ENCODE data around the gene HLCS. TPM values are rescaled to one million over a fixed set of nuclear protein-coding genes. Genes with fewer than 3 reads are reported as not detected.

HLCS gene
- total RNA-seq, 1 experiment from 2014 or later: 33.8 TPM

DNA sequence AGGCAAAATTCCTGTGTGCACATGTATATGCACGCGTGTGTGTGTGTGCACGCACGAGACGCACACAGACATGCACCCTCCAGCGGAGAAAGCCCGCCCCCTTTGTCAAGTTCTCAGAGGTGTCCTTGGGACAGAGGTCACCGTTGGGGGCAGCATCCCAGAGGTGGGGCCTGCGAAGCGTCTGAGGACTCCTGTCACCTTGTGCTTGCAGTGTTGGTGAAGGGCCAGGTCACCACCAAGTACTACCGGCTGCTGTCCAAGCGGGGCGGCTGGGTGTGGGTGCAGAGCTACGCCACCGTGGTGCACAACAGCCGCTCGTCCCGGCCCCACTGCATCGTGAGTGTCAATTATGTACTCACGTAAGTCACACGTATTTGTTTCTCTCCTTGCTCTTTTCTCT, 225.0 kb downstream of the HLCS start:
- DNase-seq (ENCODE audit: low read depth, low spot score): no peak
- in situ Hi-C loops (cut with HindIII; ENCODE audit: low pct_unique_long_range_greater_than_20kb, low sequenced_read_pairs): no loop called here

DNA sequence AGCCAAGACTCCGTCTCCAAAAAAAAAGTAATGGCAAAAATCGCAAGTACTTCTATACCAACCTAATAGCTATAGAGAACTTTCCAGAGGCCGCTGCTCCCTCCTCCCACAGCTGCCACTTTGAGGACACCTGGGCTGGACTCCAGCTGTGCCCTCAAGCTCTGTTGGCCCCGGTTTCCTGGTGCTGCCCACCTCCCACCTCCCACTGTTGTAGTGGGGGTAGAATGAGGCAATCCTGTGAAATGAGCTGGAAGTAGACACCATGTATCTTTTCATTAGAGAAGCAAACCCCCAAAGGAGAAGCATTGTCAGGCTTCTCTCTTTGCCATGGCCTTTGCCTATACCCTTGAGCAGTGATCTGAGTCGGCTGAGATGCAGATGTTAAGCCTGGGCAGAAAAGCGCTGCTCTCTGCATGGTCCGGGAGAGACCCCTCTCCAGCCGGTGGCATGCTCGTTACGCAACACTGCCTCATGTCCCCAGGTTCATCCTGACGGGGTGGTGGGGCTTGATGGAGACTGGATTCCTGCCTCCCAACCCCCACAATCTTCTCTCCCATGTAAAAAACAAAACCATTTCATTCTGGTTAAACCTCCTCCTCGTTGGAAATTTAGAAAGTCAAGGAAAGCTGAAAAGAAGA, 227.9 kb downstream of the HLCS start:
- in situ Hi-C loops (cut with HindIII; ENCODE audit: low pct_unique_long_range_greater_than_20kb, low sequenced_read_pairs): no loop called here
- DNase-seq (ENCODE audit: low read depth, low spot score): no peak

DNA sequence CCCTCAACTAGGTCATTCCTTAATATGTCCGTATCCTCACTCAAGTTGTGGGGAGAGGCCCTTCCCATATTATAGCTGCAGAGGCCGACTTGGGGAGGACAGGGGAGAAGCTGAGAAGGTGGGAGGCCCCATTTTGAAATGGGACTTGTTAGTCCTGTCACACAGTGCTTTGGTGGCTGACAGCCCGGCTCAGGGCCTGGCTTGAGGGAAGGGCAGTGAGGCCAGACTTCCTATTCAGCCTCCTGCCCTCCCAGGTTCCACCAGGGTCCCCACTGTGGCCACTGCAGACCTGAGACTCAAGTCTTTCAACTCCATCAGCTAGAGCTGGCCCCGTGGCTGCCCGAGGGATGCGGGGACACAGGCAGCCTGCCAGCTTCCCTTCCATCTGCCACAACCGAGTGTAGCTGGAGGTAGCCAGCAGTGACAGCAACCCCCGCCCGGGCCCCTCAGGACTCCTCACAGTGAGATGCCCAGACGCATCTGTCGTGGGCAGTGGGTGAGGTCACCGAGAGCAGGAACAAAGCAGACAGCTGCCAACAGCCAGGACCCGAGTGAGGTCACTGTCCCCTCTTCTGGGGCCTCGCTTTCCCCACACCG, 230.6 kb downstream of the HLCS start:
- DNase-seq (ENCODE audit: low read depth, low spot score): no peak
- in situ Hi-C loops (cut with HindIII; ENCODE audit: low pct_unique_long_range_greater_than_20kb, low sequenced_read_pairs): no loop called here

DNA sequence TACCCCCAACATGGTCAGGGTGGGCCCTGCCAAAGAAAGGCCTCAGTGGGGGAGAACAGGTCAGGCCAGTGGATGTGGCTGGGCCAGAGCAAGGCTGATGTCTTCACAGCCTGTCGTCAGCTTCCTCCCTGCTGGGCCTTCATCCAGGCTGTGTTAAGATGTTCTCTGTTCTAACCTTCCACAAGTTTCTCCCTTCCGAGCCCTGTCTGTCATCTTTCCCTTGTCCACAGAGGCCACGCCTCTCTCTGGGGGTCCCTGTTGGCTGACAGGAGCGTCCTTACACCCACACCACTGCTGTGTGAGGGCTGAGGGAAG, 231.3 kb downstream of the HLCS start:
- DNase-seq (ENCODE audit: low read depth, low spot score): no peak

DNA sequence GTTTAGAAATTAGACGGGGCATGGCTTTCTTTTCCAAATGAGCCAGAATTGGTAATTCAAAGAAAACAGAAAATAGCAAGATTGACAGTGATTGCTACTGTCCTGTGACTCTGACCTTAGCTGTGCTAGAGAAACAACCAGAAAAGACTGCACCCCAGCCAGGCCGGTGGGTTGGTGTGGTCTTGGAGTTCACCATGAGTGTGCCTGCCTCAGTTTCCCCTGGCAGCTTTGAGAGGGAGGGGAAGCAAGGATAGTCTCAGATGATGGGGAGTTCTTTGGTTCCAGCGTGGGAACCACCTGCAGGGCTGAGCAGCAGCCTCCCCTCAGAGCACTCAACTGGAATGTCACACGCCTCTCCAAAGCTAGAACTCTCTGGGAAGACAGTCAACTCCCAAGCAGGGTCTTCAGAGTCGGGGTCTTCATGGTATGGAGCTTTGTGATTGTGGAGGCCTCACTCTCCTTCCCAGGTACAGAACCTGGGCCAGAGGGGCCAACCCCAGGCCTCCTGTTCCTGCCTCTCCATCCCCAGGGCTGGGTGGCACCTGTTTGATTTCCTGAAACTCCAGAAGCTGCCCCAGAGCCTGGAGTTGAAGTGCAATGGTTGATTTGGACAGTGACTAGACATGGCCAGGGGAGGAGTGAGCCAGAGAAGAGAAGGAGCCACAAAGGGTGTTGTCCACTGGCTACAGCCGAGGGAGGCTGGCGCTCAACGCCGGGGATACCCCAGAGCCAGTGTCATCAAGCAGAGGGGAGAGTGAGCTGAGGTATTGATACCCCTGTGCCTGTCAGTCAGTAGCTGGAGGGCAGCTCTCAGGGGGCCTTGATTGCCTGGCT, 231.9 kb downstream of the HLCS start:
- DNase-seq (ENCODE audit: low read depth, low spot score): no peak
- in situ Hi-C loops (cut with HindIII; ENCODE audit: low pct_unique_long_range_greater_than_20kb, low sequenced_read_pairs): no loop called here

More for the DNA sequence above, 231.3 kb downstream of the HLCS start:
- in situ Hi-C loops (cut with HindIII; ENCODE audit: low pct_unique_long_range_greater_than_20kb, low sequenced_read_pairs): no loop called here

DNA sequence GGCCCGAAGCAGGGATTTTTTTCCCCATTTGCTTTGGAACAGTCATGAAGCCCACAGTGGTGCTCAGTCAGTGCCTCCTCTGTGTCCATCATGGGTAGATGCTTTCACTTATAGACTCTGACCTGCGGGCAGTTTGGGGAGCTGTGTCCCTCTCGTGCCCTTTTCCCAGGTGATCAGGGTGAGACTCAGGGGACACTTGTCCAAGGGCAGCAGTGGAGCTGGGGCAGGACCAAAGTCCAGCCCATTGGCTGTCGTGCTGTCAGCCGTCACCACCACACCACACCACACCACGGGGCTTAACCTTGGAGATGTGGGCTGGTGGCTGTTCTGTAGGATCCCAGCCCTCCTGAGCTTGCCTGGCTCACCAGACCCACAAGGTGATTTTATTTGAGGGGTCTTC, 232.6 kb downstream of the HLCS start:
- in situ Hi-C loops (cut with HindIII; ENCODE audit: low pct_unique_long_range_greater_than_20kb, low sequenced_read_pairs): no loop called here
- DNase-seq (ENCODE audit: low read depth, low spot score): no peak

DNA sequence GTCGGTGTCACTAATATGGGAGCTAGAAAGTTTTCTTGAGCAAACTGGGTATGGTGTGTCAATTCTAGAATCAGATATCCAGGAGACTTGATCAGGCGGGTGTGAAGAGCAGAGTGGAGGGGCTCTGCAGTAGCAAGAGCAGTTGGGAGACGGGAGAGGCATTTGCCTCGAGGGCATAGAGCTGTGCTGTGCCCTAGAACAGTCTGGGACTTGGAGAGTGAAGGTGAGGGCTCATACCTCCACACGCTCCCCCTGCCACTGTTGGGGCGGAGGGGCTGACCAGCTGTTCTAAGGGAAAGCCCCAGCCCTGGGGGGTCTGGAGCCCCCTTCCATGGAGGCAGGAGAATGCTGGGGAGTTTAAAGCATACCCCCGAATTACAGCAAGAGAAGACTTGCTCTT, 233.7 kb downstream of the HLCS start:
- DNase-seq (ENCODE audit: low read depth, low spot score): no peak
- in situ Hi-C loops (cut with HindIII; ENCODE audit: low pct_unique_long_range_greater_than_20kb, low sequenced_read_pairs): no loop called here

DNA sequence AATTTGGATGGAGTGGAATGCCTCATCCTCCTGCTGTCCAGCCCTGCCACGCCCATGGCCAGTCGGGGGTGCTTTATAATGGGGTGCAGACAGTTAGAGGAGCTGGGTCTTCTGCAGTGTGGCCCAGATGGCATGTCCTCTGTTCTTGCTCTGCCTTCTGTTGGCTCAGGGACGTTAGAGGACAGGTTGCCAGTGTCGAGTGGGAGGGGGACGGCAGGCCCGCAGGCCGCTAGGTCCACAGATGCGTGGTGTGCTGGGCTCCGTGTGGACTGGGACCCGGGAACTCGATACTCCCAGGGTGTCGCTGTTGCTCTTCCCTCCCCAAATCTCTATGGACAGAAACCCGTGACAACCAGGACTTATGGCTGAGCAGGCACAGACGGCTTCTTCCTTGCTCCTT, 234.3 kb downstream of the HLCS start:
- no peak for DNase-seq (ENCODE audit: low read depth, low spot score)
- in situ Hi-C loops (cut with HindIII; ENCODE audit: low pct_unique_long_range_greater_than_20kb, low sequenced_read_pairs): no loop called here

DNA sequence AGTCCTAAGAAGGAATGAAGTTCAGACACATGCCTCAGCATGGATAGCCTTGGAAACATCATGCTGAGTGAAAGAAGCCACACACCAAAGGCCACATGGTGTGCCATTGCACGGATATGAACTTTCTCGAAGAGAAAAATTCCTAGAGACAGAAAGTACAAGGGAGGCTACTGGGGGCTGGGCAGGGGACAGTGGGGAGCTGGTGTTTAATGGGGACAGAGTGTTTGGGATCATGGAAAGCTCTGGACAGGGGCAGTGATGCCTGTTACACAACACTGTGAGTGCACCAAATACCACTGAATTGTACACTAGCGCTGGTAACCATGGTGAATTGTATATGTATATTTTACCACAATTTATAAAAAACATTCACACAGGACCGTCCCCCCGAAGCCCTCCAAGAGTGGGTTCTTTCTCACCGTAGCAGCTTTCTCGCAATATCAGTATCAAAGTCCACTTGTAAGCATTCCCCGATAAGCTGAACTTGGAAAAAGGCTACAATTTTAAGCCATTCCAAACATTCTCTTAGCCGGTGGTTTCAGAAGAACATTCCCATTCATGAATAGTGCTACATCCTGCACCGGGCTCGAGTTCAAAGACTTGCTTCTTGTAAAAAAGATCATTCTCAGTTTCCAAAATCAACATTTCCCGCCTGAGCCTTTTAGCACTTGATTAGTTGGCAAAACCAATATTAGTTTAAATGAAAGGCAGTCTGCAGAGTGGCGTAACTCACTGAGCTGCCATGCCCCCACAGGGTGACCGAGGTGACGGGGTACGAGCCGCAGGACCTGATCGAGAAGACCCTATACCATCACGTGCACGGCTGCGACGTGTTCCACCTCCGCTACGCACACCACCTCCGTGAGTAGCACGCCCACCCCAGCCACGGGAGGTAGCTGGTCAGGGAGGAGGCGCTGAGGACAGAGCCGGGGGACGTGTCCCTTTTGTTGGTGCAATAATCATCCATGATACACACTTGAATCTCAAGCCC, 235.9 kb downstream of the HLCS start:
- DNase-seq (ENCODE audit: low read depth, low spot score): no peak
- in situ Hi-C loops (cut with HindIII; ENCODE audit: low pct_unique_long_range_greater_than_20kb, low sequenced_read_pairs): no loop called here

DNA sequence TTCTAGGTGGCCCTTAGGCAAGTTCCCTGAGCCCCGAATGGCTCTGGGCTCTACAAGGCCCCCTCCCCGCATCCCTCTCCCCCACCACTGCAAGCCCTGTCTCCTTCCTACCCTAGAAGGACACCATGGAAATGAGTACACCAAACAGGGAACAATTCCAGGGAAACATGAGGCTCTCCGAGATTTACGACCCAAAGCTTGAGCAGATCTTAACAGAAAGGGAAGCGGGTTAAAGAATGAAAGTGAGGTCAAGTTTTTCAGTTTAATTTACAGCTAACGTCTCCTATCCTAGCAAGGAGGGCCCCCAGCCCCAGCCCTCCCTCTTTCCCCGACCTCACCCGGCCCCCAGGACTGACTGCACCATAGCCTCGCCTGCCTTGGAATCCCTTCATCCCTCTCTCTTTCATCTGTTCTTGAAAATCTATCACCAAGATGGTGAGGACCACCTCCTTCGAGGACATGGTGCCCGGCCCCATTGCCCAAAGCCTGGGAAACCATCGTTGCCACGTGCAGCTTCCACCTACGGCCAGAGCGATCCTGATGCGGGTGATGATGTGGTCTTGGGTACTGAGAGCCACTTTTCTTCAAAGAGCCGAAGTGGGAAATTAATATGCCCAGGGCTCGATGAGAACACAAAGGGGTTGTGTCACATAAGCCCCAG, 237.0 kb downstream of the HLCS start:
- DNase-seq (ENCODE audit: low read depth, low spot score): no peak
- in situ Hi-C loops (cut with HindIII; ENCODE audit: low pct_unique_long_range_greater_than_20kb, low sequenced_read_pairs): no loop called here

DNA sequence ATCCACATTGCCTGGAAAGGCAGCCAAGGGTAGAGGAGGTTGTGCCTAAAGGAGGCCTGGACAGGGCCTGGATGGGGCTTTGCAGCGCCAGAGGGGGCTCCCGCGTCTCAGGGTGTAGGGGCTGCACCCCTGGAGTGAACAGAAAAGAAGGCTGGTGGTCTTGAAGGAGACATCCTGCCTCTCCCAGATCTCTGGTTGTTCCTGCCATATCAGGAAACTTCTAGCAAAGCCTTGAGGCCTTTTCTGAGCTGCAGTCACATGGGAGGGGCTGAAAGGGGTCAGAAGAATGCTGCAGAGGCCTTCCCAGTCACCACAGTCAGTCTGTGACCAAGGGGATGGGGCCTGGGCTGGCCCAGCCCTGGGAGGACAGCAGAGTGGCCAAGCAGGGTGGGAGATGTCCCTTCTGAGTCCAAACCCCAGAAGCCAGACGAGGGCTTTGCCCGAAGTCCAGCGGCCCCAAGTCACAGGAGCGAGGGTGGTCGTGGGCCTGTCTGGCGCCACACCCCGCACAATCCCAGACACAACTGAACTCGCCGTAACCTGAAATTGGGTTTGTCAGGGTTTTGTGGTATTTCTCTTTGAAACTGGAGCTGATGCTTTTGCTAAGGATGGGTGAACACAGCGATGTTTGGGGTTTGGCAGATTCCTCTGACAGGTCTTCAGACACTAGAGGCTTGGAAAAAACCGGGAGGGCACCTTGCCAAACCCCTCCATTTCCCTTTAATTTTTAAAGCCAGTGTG, 237.9 kb downstream of the HLCS start:
- DNase-seq (ENCODE audit: low read depth, low spot score): no peak
- in situ Hi-C loops (cut with HindIII; ENCODE audit: low pct_unique_long_range_greater_than_20kb, low sequenced_read_pairs): no loop called here

DNA sequence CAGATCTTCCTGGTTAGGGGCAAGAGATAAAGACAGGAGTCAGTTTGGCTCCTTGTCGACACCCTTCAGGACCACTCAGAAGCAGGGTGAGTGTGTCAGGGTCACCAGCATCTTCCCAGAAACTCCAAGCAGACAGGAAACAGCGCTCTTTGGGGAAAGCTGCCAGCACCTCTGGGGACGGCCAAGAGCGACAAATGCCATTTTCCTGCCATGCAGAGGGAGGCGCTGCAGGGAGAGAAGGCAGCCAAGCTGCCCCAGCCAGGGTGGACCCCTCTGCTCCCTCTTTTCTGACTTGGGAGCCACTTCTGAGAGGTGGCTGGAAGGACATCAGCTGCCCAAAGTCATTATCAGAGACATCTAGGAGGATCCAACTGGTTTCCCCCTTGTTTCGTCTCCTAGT, 238.6 kb downstream of the HLCS start:
- DNase-seq (ENCODE audit: low read depth, low spot score): no peak
- in situ Hi-C loops (cut with HindIII; ENCODE audit: low pct_unique_long_range_greater_than_20kb, low sequenced_read_pairs): no loop called here

DNA sequence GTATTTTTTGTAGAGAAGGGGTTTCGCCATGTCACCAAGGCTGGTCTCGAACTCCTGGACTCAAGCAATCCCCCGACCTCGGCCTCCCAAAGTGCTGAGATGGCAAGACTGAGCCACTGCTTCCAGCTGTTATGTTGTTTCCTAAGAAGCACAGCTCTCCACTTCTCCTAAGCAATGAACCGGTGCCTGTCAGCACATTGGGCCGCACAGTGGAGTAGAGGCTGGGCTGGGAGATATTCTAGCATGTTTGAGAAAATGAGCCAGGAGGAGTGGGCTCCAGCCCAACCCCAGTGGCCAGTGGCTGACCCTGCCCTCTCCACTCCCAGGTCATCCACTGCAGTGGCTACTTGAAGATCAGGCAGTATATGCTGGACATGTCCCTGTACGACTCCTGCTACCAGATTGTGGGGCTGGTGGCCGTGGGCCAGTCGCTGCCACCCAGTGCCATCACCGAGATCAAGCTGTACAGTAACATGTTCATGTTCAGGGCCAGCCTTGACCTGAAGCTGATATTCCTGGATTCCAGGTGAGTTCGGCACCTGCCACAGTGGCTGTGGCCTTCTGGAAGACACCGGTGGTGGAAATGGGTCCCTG, 240.6 kb downstream of the HLCS start:
- DNase-seq (ENCODE audit: low read depth, low spot score): no peak
- in situ Hi-C loops (cut with HindIII; ENCODE audit: low pct_unique_long_range_greater_than_20kb, low sequenced_read_pairs): no loop called here

DNA sequence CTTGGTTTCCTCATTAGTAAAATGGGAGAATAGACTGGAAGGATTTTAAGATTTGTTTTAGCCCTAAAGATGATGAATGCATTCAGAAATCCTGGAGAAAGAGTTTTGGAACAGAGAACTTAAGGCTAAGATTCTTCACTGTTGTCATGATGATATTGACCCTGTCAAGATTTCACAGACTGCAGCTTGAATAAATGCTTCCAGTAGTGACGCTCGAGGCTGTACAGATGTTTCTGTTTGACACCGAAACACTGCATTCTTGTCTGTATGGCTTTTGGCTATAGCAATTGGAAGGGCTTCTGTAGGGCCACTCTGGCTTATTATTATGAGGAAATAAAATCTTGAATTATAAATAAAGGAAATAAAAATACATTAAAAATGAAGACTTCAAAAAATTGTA, 241.8 kb downstream of the HLCS start:
- in situ Hi-C loops (cut with HindIII; ENCODE audit: low pct_unique_long_range_greater_than_20kb, low sequenced_read_pairs): no loop called here
- no peak for DNase-seq (ENCODE audit: low read depth, low spot score)

DNA sequence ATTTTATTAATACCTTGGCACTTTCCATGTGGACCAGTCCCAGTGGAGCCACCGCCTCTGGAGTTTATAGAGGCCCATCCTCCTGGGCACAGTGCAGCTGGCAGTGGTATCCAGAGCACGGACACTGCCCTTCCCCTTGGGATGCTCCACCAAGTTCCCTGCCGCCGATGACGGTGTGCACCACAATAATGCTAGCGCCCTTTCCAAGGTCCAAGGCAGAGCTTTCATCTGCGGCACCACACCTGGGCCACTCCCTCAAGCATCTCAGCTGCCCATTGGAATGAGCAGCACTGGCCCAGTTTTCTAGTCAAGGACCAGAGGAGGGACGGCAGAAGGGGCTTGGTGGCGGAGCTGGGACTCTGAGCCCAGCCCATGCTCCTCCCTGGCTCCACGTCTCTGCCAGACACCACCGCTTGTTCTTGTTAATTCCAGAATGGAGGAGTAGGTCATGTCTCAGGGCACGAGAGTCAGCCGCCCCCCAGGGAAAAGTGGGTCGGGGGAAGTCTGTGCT, 243.0 kb downstream of the HLCS start:
- in situ Hi-C loops (cut with HindIII; ENCODE audit: low pct_unique_long_range_greater_than_20kb, low sequenced_read_pairs): no loop called here
- no peak for DNase-seq (ENCODE audit: low read depth, low spot score)
